Measurements from ENCODE around the gene DNAI1. TPM values are rescaled to one million over a fixed set of nuclear protein-coding genes. Genes with fewer than 3 reads are reported as not detected.

Gene DNAI1
- total RNA-seq, 1 donor from 2014 or later, result not detected

- FAIRE-seq, result no peak
- H3K36me3 ChIP-seq (ENCODE audit: control insufficient read depth, insufficient read depth, low read length), result no peaks in the 10 kb centered on the region
- H3K4me3 ChIP-seq (ENCODE audit: low read depth, low read length), result no peak overlapping the region
- H3K27me3 ChIP-seq (ENCODE audit: control insufficient read depth, insufficient read depth, low read length), result peaks cover 13% of the 10 kb centered on the region
- no peak for DNase-seq (ENCODE audit: low read depth)
- peak; percentile 14 for TF ChIP-seq CTCF (IDR thresholded peaks at IDR 0.05; ENCODE audit: insufficient read depth, low read length, severe bottlenecking)
These were observed 60.9 kb downstream of the DNAI1 start for GRCh38 chr9:34519321-34520020.

GRCh38 chr9:34520096-34520495 is 61.5 kb downstream of the DNAI1 start:
- no peak for TF ChIP-seq CTCF (IDR thresholded peaks at IDR 0.05; ENCODE audit: insufficient read depth, low read length, severe bottlenecking)
- no peak for FAIRE-seq
- Histone ChIP-seq H3K27me3 (ENCODE audit: control insufficient read depth, insufficient read depth, low read length) (peaks cover 9% of the 10 kb centered on the region), H3K4me3 (ENCODE audit: low read depth, low read length) (no peak overlapping the region), H3K36me3 (ENCODE audit: control insufficient read depth, insufficient read depth, low read length) (no peaks in the 10 kb centered on the region)
- no peak for DNase-seq (ENCODE audit: low read depth)

- DNase-seq (ENCODE audit: low read depth) (no peak), FAIRE-seq (no peak)
- Histone ChIP-seq H3K36me3 (ENCODE audit: control insufficient read depth, insufficient read depth, low read length) (no peaks in the 10 kb centered on the region), H3K4me3 (ENCODE audit: low read depth, low read length) (no peak overlapping the region), H3K27me3 (ENCODE audit: control insufficient read depth, insufficient read depth, low read length) (peaks cover 12% of the 10 kb centered on the region)
- no peak for TF ChIP-seq CTCF (IDR thresholded peaks at IDR 0.05; ENCODE audit: insufficient read depth, low read length, severe bottlenecking)
These were observed 62.1 kb downstream of the DNAI1 start for GRCh38 chr9:34520505-34521385.

DNA sequence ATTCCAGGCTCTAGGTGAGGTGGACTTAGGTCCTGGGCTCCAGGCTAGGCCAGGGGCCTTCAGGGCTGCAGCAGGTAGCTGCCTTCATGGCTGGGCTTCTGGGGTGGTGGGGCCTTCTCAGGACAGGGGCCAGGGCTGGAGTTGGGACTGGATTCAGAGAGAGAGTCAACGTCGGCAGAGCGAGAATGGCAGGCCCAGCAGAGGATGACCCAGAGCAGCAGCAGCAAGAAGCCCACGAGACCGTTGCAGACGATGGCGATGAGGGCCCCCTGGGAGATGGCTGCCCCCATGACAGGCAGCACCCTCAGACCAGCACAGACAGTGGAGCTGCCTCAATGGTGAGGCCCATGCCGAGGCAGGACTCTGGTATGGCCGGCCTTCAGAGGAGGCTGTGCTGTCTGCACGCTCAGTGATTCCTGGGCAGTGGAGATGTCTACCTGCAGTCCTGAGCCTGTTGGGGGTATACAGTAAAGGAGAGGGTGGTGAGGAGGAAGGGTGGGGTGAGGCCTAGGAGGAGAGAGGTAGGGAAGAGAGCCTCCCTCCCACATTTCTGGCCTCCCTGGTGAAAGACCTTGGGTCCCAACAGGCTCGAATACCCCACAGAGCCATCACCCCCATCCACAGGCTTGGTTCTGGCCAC is 62.9 kb downstream of the DNAI1 start:
- no peak for TF ChIP-seq CTCF (IDR thresholded peaks at IDR 0.05; ENCODE audit: insufficient read depth, low read length, severe bottlenecking)
- peaks cover 15% of the 10 kb centered on the region for H3K27me3 ChIP-seq (ENCODE audit: control insufficient read depth, insufficient read depth, low read length)
- H3K36me3 ChIP-seq (ENCODE audit: control insufficient read depth, insufficient read depth, low read length), result no peaks in the 10 kb centered on the region
- DNase-seq (ENCODE audit: low read depth) (no peak), FAIRE-seq (no peak)
- no peak overlapping the region for H3K4me3 ChIP-seq (ENCODE audit: low read depth, low read length)

DNA sequence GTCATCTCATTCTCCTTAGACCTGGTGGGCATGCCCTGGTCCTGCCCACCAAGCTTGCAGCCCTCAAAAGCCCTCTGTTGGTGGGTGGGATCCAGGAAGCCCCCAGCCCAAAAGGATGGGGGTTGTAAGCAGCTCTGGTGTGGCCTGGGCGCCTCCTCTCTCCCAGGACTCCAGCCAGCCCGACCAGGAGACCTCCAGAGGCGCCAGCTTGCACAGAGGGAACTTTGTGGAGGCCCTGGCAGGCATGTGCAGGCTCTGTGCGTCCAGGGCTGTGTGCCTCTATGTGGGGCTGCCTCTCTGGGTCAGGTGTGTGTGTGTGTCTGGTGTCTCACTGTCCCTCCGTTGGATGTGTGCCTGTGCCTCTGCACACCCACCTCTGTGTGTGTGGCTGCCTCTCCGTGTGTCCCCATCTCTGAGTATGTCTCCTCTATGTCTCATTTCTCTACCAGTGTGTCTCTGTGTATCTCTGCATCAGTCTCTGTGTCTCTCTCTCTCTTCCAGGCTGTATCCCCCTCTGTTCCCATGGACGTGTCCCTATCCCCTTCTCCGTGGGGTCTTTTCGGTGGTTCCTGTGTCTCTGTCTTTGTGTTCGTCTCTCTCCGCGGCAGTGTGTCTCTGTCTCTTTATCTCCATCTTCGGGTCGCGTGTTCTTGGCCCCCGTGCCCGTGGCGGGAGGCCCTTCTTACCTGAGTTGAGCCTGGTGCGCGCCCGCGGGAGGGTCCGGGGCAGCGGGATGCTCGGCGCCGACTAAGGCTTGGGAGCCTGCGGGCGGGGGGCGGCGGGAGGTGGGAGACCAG is 63.7 kb downstream of the DNAI1 start:
- peak overlapping the region; percentile 16 for H3K4me3 ChIP-seq (ENCODE audit: low read depth, low read length)
- H3K27me3 ChIP-seq (ENCODE audit: control insufficient read depth, insufficient read depth, low read length), result peaks cover 15% of the 10 kb centered on the region
- no peaks in the 10 kb centered on the region for H3K36me3 ChIP-seq (ENCODE audit: control insufficient read depth, insufficient read depth, low read length)
- FAIRE-seq (no peak), DNase-seq (ENCODE audit: low read depth) (no peak)
- no peak for TF ChIP-seq CTCF (IDR thresholded peaks at IDR 0.05; ENCODE audit: insufficient read depth, low read length, severe bottlenecking)

Measured in bronchial epithelial cell (primary cell).